Measurements from ENCODE around the gene FOXN3.

FOXN3 gene

GRCh38 chr14:89324501-89325298 is 92.3 kb downstream of the FOXN3 start:
- H3K4me3 Mint-ChIP-seq, result no peak overlapping the region
- H3K4me1 Mint-ChIP-seq, result peaks cover 37% of the 10 kb centered on the region

GRCh38 chr14:89320381-89321000 is 96.5 kb downstream of the FOXN3 start:
- peaks cover 41% of the 10 kb centered on the region for H3K4me1 Mint-ChIP-seq
- H3K4me3 Mint-ChIP-seq, result no peak overlapping the region
- H3K27me3 Mint-ChIP-seq, result no peaks in the 10 kb centered on the region
- H3K9me3 Mint-ChIP-seq, result peaks cover 6% of the 10 kb centered on the region
- DNase-seq (ENCODE audit: low spot score in 2 of 2) (no peak), ATAC-seq (ENCODE audit: low read depth) (no peak)
- no peak overlapping the region for H3K27ac Mint-ChIP-seq
- peaks cover 26% of the 10 kb centered on the region for H3K36me3 Mint-ChIP-seq

More at GRCh38 chr14:89324501-89325298, 92.3 kb downstream of the FOXN3 start:
- peaks cover 20% of the 10 kb centered on the region for H3K36me3 Mint-ChIP-seq
- no peaks in the 10 kb centered on the region for H3K9me3 Mint-ChIP-seq
- no peaks in the 10 kb centered on the region for H3K27me3 Mint-ChIP-seq
- no peak for DNase-seq (ENCODE audit: low spot score in 2 of 2)
- no peak for ATAC-seq (ENCODE audit: low read depth)
- peak overlapping the region; percentile 56 for H3K27ac Mint-ChIP-seq

GRCh38 chr14:89319687-89320086 is 97.3 kb downstream of the FOXN3 start:
- Mint-ChIP-seq H3K27ac (no peak overlapping the region), H3K27me3 (no peaks in the 10 kb centered on the region), H3K36me3 (peaks cover 29% of the 10 kb centered on the region), H3K4me3 (no peak overlapping the region), H3K9me3 (peaks cover 6% of the 10 kb centered on the region), H3K4me1 (peaks cover 40% of the 10 kb centered on the region)
- DNase-seq (ENCODE audit: low spot score in 2 of 2), result no peak
- ATAC-seq (ENCODE audit: low read depth), result no peak

GRCh38 chr14:89317051-89317691 is 99.9 kb downstream of the FOXN3 start:
- ATAC-seq (ENCODE audit: low read depth), result no peak
- peaks cover 8% of the 10 kb centered on the region for H3K9me3 Mint-ChIP-seq
- no peak for DNase-seq (ENCODE audit: low spot score in 2 of 2)
- H3K4me3 Mint-ChIP-seq, result no peak overlapping the region
- no peaks in the 10 kb centered on the region for H3K27me3 Mint-ChIP-seq
- peaks cover 30% of the 10 kb centered on the region for H3K36me3 Mint-ChIP-seq
- H3K27ac Mint-ChIP-seq, result peak overlapping the region; percentile 60
- peaks cover 25% of the 10 kb centered on the region for H3K4me1 Mint-ChIP-seq

- H3K27me3 Mint-ChIP-seq, result no peaks in the 10 kb centered on the region
- H3K4me1 Mint-ChIP-seq, result peaks cover 24% of the 10 kb centered on the region
- H3K4me3 Mint-ChIP-seq, result no peak overlapping the region
- peak overlapping the region; percentile 60 for H3K27ac Mint-ChIP-seq
- peaks cover 29% of the 10 kb centered on the region for H3K36me3 Mint-ChIP-seq
- DNase-seq (ENCODE audit: low spot score in 2 of 2) (no peak), ATAC-seq (ENCODE audit: low read depth) (no peak)
- H3K9me3 Mint-ChIP-seq, result peaks cover 8% of the 10 kb centered on the region
Observed at GRCh38 chr14:89315493-89316470, 101.3 kb downstream of the FOXN3 start.

GRCh38 chr14:89314274-89314673 is 102.8 kb downstream of the FOXN3 start:
- no peak overlapping the region for H3K27ac Mint-ChIP-seq
- peaks cover 31% of the 10 kb centered on the region for H3K4me1 Mint-ChIP-seq
- ATAC-seq (ENCODE audit: low read depth), result no peak

GRCh38 chr14:89312932-89313331 is 104.1 kb downstream of the FOXN3 start:
- peaks cover 2% of the 10 kb centered on the region for H3K9me3 Mint-ChIP-seq
- DNase-seq (ENCODE audit: low spot score in 2 of 2) (no peak), ATAC-seq (ENCODE audit: low read depth) (no peak)
- peaks cover 15% of the 10 kb centered on the region for H3K36me3 Mint-ChIP-seq
- H3K27ac Mint-ChIP-seq, result peak overlapping the region; percentile 78
- no peaks in the 10 kb centered on the region for H3K27me3 Mint-ChIP-seq
- H3K4me1 Mint-ChIP-seq, result peaks cover 29% of the 10 kb centered on the region
- H3K4me3 Mint-ChIP-seq, result no peak overlapping the region

More at GRCh38 chr14:89314274-89314673, 102.8 kb downstream of the FOXN3 start:
- DNase-seq (ENCODE audit: low spot score in 2 of 2), result no peak
- peaks cover 22% of the 10 kb centered on the region for H3K36me3 Mint-ChIP-seq
- peaks cover 8% of the 10 kb centered on the region for H3K9me3 Mint-ChIP-seq
- H3K27me3 Mint-ChIP-seq, result no peaks in the 10 kb centered on the region
- no peak overlapping the region for H3K4me3 Mint-ChIP-seq

GRCh38 chr14:89310211-89310610 is 106.8 kb downstream of the FOXN3 start:
- peaks cover 34% of the 10 kb centered on the region for H3K4me1 Mint-ChIP-seq
- no peak overlapping the region for H3K4me3 Mint-ChIP-seq
- peak overlapping the region; percentile 72 for H3K27ac Mint-ChIP-seq
- H3K9me3 Mint-ChIP-seq, result peaks cover 2% of the 10 kb centered on the region
- no peaks in the 10 kb centered on the region for H3K27me3 Mint-ChIP-seq
- no peak for DNase-seq (ENCODE audit: low spot score in 2 of 2)
- H3K36me3 Mint-ChIP-seq, result peaks cover 11% of the 10 kb centered on the region
- no peak for ATAC-seq (ENCODE audit: low read depth)

GRCh38 chr14:89309670-89310177 is 107.3 kb downstream of the FOXN3 start:
- peak overlapping the region; percentile 72 for H3K27ac Mint-ChIP-seq

GRCh38 chr14:89308232-89308959 is 108.6 kb downstream of the FOXN3 start:
- Mint-ChIP-seq H3K36me3 (peaks cover 3% of the 10 kb centered on the region), H3K27me3 (no peaks in the 10 kb centered on the region), H3K27ac (peak overlapping the region; percentile 100), H3K9me3 (no peaks in the 10 kb centered on the region), H3K4me1 (peaks cover 41% of the 10 kb centered on the region), H3K4me3 (peak overlapping the region; percentile 9)
- DNase-seq (ENCODE audit: low spot score in 2 of 2), result no peak
- no peak for ATAC-seq (ENCODE audit: low read depth)

More at GRCh38 chr14:89309670-89310177, 107.3 kb downstream of the FOXN3 start:
- ATAC-seq (ENCODE audit: low read depth) (no peak), DNase-seq (ENCODE audit: low spot score in 2 of 2) (no peak)
- Mint-ChIP-seq H3K9me3 (peaks cover 2% of the 10 kb centered on the region), H3K27me3 (no peaks in the 10 kb centered on the region), H3K4me1 (peaks cover 35% of the 10 kb centered on the region), H3K36me3 (peaks cover 7% of the 10 kb centered on the region), H3K4me3 (no peak overlapping the region)

- H3K27ac Mint-ChIP-seq, result peak overlapping the region; percentile 100
- no peaks in the 10 kb centered on the region for H3K9me3 Mint-ChIP-seq
- DNase-seq (ENCODE audit: low spot score in 2 of 2) (no peak), ATAC-seq (ENCODE audit: low read depth) (no peak)
- no peaks in the 10 kb centered on the region for H3K36me3 Mint-ChIP-seq
- H3K4me1 Mint-ChIP-seq, result peaks cover 51% of the 10 kb centered on the region
- H3K27me3 Mint-ChIP-seq, result no peaks in the 10 kb centered on the region
- H3K4me3 Mint-ChIP-seq, result peak overlapping the region; percentile 43
Observed at GRCh38 chr14:89307409-89307808, 109.6 kb downstream of the FOXN3 start.

- peaks cover 56% of the 10 kb centered on the region for H3K4me1 Mint-ChIP-seq
- H3K27ac Mint-ChIP-seq, result peak overlapping the region; percentile 100
- peak; percentile 70 for ATAC-seq (ENCODE audit: low read depth)
- H3K27me3 Mint-ChIP-seq, result no peaks in the 10 kb centered on the region
- no peaks in the 10 kb centered on the region for H3K9me3 Mint-ChIP-seq
- H3K36me3 Mint-ChIP-seq, result peaks cover 4% of the 10 kb centered on the region
- peak overlapping the region; percentile 74 for H3K4me3 Mint-ChIP-seq
- peak; percentile 57 to 73 for DNase-seq (ENCODE audit: low spot score in 2 of 2)
Observed at GRCh38 chr14:89304972-89305703, 111.9 kb downstream of the FOXN3 start.
